DND-41 (cell line): Measurements from ENCODE around the gene IPO4.

Source experiments
- ATAC-seq: fragments of 200-7000 bp; cut with Tn5 transposase; 3 replicates; pipeline ENCODE4 v1.9.1; 2021; ENCODE audit warnings: low read depth; ENCODE audit not compliant: insufficient read depth
- DNase-seq: peaks from one replicate; pipeline ENCODE4 v3.0.0-alpha.2; 2020
- H2AFZ ChIP-seq: 2 replicates; pipeline ENCODE4 v1.6.0; 2012; ENCODE audit warnings: low read depth, low read length
- H3K27ac ChIP-seq: 2 replicates; pipeline ENCODE4 v1.5.1; 2012; ENCODE audit warnings: low read length, inconsistent platforms
- H3K27me3 ChIP-seq: fragments of 200-600 bp; sonication (generic); 2 replicates; pipeline ENCODE4 v1.6.0; 2012; ENCODE audit warnings: low read length, mild to moderate bottlenecking, inconsistent platforms; ENCODE audit not compliant: insufficient read depth, poor library complexity
- H3K36me3 ChIP-seq: 2 replicates; pipeline ENCODE4 v1.5.1; 2012; ENCODE audit warnings: low read length, inconsistent platforms; ENCODE audit not compliant: insufficient read depth
- H3K4me1 ChIP-seq: 2 replicates; pipeline ENCODE4 v1.5.1; 2012; ENCODE audit warnings: mild to moderate bottlenecking, low read length; ENCODE audit not compliant: insufficient read depth
- H3K4me2 ChIP-seq: 2 replicates; pipeline ENCODE4 v1.6.0; 2012; ENCODE audit warnings: mild to moderate bottlenecking, moderate library complexity, low read length, inconsistent platforms; ENCODE audit not compliant: insufficient read depth
- H3K4me3 ChIP-seq, 2 experiments: fragments of 200-600 bp in 1 of 2; shearing (Covaris generic) in 1 of 2; 2 replicates each; pipeline ENCODE4 v1.5.1; 2012 to 2016; ENCODE audit warnings: inconsistent platforms in 2 of 2, low read length in 2 of 2, mild to moderate bottlenecking in 2 of 2, low read depth in 1 of 2, moderate library complexity in 1 of 2
- H3K79me2 ChIP-seq: 2 replicates; pipeline ENCODE4 v1.6.0; 2012; ENCODE audit warnings: low read length, inconsistent platforms; ENCODE audit not compliant: insufficient read depth
- H3K9ac ChIP-seq: 2 replicates; pipeline ENCODE4 v1.6.0; 2012; ENCODE audit warnings: low read depth, mild to moderate bottlenecking, inconsistent platforms, low read length, moderate library complexity
- H3K9me3 ChIP-seq: 2 replicates; pipeline ENCODE4 v1.5.1; 2012; ENCODE audit warnings: low read length, moderate library complexity, mild to moderate bottlenecking, inconsistent platforms; ENCODE audit not compliant: insufficient read depth, severe bottlenecking
- H4K20me1 ChIP-seq: 2 replicates; pipeline ENCODE4 v1.6.0; 2012; ENCODE audit warnings: low read length; ENCODE audit not compliant: insufficient read depth
- CTCF ChIP-seq: IDR thresholded peaks from 2 replicates; pipeline ENCODE4 v1.5.1; 2012; ENCODE audit warnings: borderline replicate concordance, low read length, moderate library complexity, mild to moderate bottlenecking; ENCODE audit not compliant: poor library complexity, severe bottlenecking; ENCODE audit errors: extremely low read depth
- EZH2 ChIP-seq: IDR thresholded peaks from 3 replicates; pipeline ENCODE4 v1.6.1; 2012; ENCODE audit warnings: borderline replicate concordance, low read depth, mild to moderate bottlenecking, moderate library complexity, low read length, inconsistent platforms; ENCODE audit not compliant: severe bottlenecking

IPO4 gene

GRCh38 chr14:24156840-24157239 lies 31.8 kb downstream of the IPO4 start:
- Histone ChIP-seq H3K27me3 (no peaks in the 10 kb centered on the region), H3K4me2 (no peak overlapping the region), H4K20me1 (no peaks in the 10 kb centered on the region), H3K36me3 (peaks cover 69% of the 10 kb centered on the region), H3K4me1 (peaks cover 15% of the 10 kb centered on the region), H3K4me3 (no peak overlapping the region), H2AFZ (no peak overlapping the region), H3K27ac (no peak overlapping the region), H3K79me2 (peaks cover 3% of the 10 kb centered on the region), H3K9me3 (no peaks in the 10 kb centered on the region), H3K9ac (no peak overlapping the region)
- DNase-seq (no peak), ATAC-seq (no peak)
- TF ChIP-seq EZH2, result no peak
- TF ChIP-seq CTCF, result no peak

- Histone ChIP-seq H3K79me2 (no peaks in the 10 kb centered on the region; the same call in 1 of the 2 replicates), H2AFZ (no peak overlapping the region), H3K27me3 (no peaks in the 10 kb centered on the region), H3K9me3 (no peaks in the 10 kb centered on the region), H3K4me1 (peaks cover under 1% of the 10 kb centered on the region; the same call in 1 of the 2 replicates), H3K4me3 (no peak overlapping the region), H3K4me2 (no peak overlapping the region), H3K9ac (no peak overlapping the region), H3K27ac (no peak overlapping the region), H4K20me1 (peaks cover 4% of the 10 kb centered on the region; the same call in 1 of the 2 replicates), H3K36me3 (peaks cover 78% of the 10 kb centered on the region)
- ATAC-seq, result no peak
- no peak for DNase-seq
- TF ChIP-seq EZH2 (no peak), CTCF (no peak)
Observed at GRCh38 chr14:24155100-24155499, 33.5 kb downstream of the IPO4 start.

- Histone ChIP-seq H3K36me3 (peaks cover 75% of the 10 kb centered on the region), H3K4me2 (no peak overlapping the region)
- TF ChIP-seq CTCF (no peak), EZH2 (no peak)
Observed at GRCh38 chr14:24151404-24152080, 37.1 kb downstream of the IPO4 start.

More at GRCh38 chr14:24151404-24152080, 37.1 kb downstream of the IPO4 start:
- H3K4me1 ChIP-seq, result peaks cover 24% of the 10 kb centered on the region
- peaks cover 26% of the 10 kb centered on the region for H3K79me2 ChIP-seq
- H3K9ac ChIP-seq, result no peak overlapping the region
- ATAC-seq (no peak), DNase-seq (no peak)
- no peak overlapping the region for H3K4me3 ChIP-seq
- no peaks in the 10 kb centered on the region for H3K9me3 ChIP-seq
- H3K27me3 ChIP-seq, result no peaks in the 10 kb centered on the region
- H4K20me1 ChIP-seq, result peaks cover 23% of the 10 kb centered on the region
- no peak overlapping the region for H2AFZ ChIP-seq
- H3K27ac ChIP-seq, result no peak overlapping the region
